Neural progenitor cell (in vitro differentiated cells): ENCODE measurements around the gene MNT. TPM values are rescaled to one million over a fixed set of nuclear protein-coding genes. Genes with fewer than 3 reads are reported as not detected.
A peak's percentile ranks its signal among the peaks of the same experiment; 100 is the strongest.

ENCODE experiments used
- DNase-seq: peaks from one replicate; pipeline ENCODE4 v3.0.0-alpha.2; 2016; ENCODE audit warnings: low spot score
- H2AFZ ChIP-seq: fragments of 200-600 bp; sonication (generic); replicated peaks from 2 replicates; pipeline ENCODE4 v1.6.1; 2016; ENCODE audit warnings: antibody characterized with exemption
- H3F3A ChIP-seq: fragments of 200-600 bp; sonication (generic); 2 replicates; pipeline ENCODE4 v1.6.1; 2016; ENCODE audit warnings: antibody characterized with exemption, low read depth
- H3K27ac ChIP-seq: fragments of 200-600 bp; sonication (generic); 2 replicates; pipeline ENCODE4 v1.5.1; 2016; ENCODE audit warnings: mild to moderate bottlenecking
- H3K27me3 ChIP-seq: fragments of 200-600 bp; sonication (generic); 2 replicates; pipeline ENCODE4 v1.6.1; 2016; ENCODE audit warnings: mild to moderate bottlenecking, moderate library complexity
- H3K36me3 ChIP-seq: fragments of 200-600 bp; sonication (generic); 2 replicates; pipeline ENCODE4 v1.5.1; 2016
- H3K4me1 ChIP-seq: fragments of 200-600 bp; sonication (generic); 2 replicates; pipeline ENCODE4 v1.6.1; 2016; ENCODE audit warnings: mixed run types
- H3K4me2 ChIP-seq: fragments of 200-600 bp; sonication (generic); 2 replicates; pipeline ENCODE4 v1.6.1; 2016
- H3K4me3 ChIP-seq: fragments of 200-600 bp; sonication (generic); 2 replicates; pipeline ENCODE4 v1.5.1; 2016
- H3K79me2 ChIP-seq: fragments of 200-600 bp; sonication (generic); 2 replicates; pipeline ENCODE4 v1.6.1; 2016; ENCODE audit warnings: low read depth
- H3K9ac ChIP-seq: fragments of 200-600 bp; sonication (generic); 2 replicates; pipeline ENCODE4 v1.6.1; 2016
- H3K9me3 ChIP-seq: fragments of 200-600 bp; sonication (generic); 2 replicates; pipeline ENCODE4 v1.5.1; 2016; ENCODE audit warnings: low read depth
- H4K20me1 ChIP-seq: fragments of 200-600 bp; sonication (generic); 2 replicates; pipeline ENCODE4 v1.6.1; 2016; ENCODE audit warnings: low read depth
- H3K27ac Mint-ChIP-seq: 3 replicates; pipeline ENCODE4 v1.8.0; 2021; ENCODE audit warnings: mixed read lengths
- H3K27me3 Mint-ChIP-seq: 2 replicates; pipeline ENCODE4 v1.8.0; 2022; ENCODE audit warnings: low read depth, mild to moderate bottlenecking, inconsistent platforms, moderate library complexity, mixed read lengths; ENCODE audit not compliant: insufficient read depth
- H3K36me3 Mint-ChIP-seq: 3 replicates; pipeline ENCODE4 v1.8.0; 2021; ENCODE audit warnings: mixed read lengths
- H3K4me1 Mint-ChIP-seq: 3 replicates; pipeline ENCODE4 v1.8.0; 2021; ENCODE audit warnings: mixed read lengths
- H3K4me3 Mint-ChIP-seq: 3 replicates; pipeline ENCODE4 v1.8.0; 2021; ENCODE audit warnings: mild to moderate bottlenecking, moderate library complexity, mixed read lengths
- H3K9me3 Mint-ChIP-seq: 3 replicates; pipeline ENCODE4 v1.8.0; 2020; ENCODE audit warnings: mixed read lengths
- CTCF ChIP-seq: fragments of 200-600 bp; sonication (generic); IDR thresholded peaks from 2 replicates; pipeline ENCODE4 v1.5.1; 2017; ENCODE audit warnings: antibody characterized with exemption, mild to moderate bottlenecking
- EZH2 ChIP-seq: fragments of 200-600 bp; sonication (generic); IDR thresholded peaks from 2 replicates; pipeline ENCODE4 v1.6.1; 2017; ENCODE audit warnings: antibody characterized with exemption, mild to moderate bottlenecking, moderate library complexity
- EZH2phosphoT487 ChIP-seq: fragments of 200-600 bp; sonication (generic); IDR thresholded peaks from 2 replicates; pipeline ENCODE4 v1.6.1; 2017; ENCODE audit warnings: antibody characterized with exemption
- total RNA-seq: library from RNA; depleted of rRNA; stranded (reverse); fragments of >200 nt; gene quantifications from 2 replicates; pipeline ENCODE4 v1.2.3, GENCODE V29; 2015; ENCODE audit warnings: low replicate concordance

MNT gene
- total RNA-seq, 1 donor from 2014 or later = 2.2 TPM

- Histone ChIP-seq H4K20me1 (peaks cover 58% of the 10 kb centered on the region), H2AFZ (no peak overlapping the region), H3K27ac (no peak overlapping the region)
These were observed 9.1 kb downstream of the MNT start for GRCh38 chr17:2391597-2392251.

GRCh38 chr17:2390199-2390836, 10.5 kb downstream of the MNT start:
- peaks cover 21% of the 10 kb centered on the region for H3K4me1 ChIP-seq
- no peak overlapping the region for H3K9ac ChIP-seq
- H3K27ac Mint-ChIP-seq = peak overlapping the region; percentile 85

More at GRCh38 chr17:2391597-2392251, 9.1 kb downstream of the MNT start:
- Histone ChIP-seq H3K9me3 (no peaks in the 10 kb centered on the region), H3K4me1 (peaks cover 32% of the 10 kb centered on the region), H3K9ac (no peak overlapping the region), H3K4me3 (peak overlapping the region; percentile 69), H3K79me2 (peaks cover 41% of the 10 kb centered on the region), H3K36me3 (no peaks in the 10 kb centered on the region), H3K27me3 (no peaks in the 10 kb centered on the region), H3K4me2 (peak overlapping the region; percentile 94), H3F3A (peaks cover 37% of the 10 kb centered on the region)
- no peaks in the 10 kb centered on the region for H3K9me3 Mint-ChIP-seq
- peaks cover 16% of the 10 kb centered on the region for H3K27me3 Mint-ChIP-seq
- H3K36me3 Mint-ChIP-seq = peaks cover 10% of the 10 kb centered on the region
- DNase-seq = no peak
- peak overlapping the region; percentile 66 for H3K27ac Mint-ChIP-seq
- H3K4me3 Mint-ChIP-seq = peak overlapping the region; percentile 88
- peaks cover 64% of the 10 kb centered on the region for H3K4me1 Mint-ChIP-seq
- TF ChIP-seq EZH2phosphoT487 = no peak
- TF ChIP-seq EZH2 = no peak
- TF ChIP-seq CTCF = no peak

DNA sequence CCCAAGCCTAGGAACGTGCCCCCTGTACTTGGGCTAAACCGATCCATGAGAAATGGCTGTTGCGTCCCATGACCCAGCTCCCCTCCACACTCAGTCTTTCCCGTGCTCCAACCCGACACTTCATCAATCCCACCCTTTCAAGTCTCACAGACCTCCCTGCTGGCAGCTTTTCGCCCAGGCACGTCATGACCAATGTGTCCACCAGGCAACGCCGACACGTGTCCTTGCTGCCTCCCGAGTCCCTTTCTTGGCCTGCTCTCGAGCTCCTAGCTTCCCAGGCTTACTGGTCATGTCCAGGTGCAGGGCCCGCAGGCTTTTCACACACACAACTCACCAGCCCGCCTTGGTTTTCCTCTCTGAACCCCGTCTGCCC, 12.2 kb downstream of the MNT start:
- peak overlapping the region; percentile 58 for H3K27ac Mint-ChIP-seq
- Histone ChIP-seq H4K20me1 (peaks cover 32% of the 10 kb centered on the region), H3K36me3 (no peaks in the 10 kb centered on the region), H3K27ac (no peak overlapping the region), H3K4me2 (no peak overlapping the region), H3F3A (peaks cover 32% of the 10 kb centered on the region), H3K79me2 (peaks cover 17% of the 10 kb centered on the region), H3K4me3 (no peak overlapping the region), H3K4me1 (peaks cover 19% of the 10 kb centered on the region), H3K27me3 (no peaks in the 10 kb centered on the region), H3K9me3 (no peaks in the 10 kb centered on the region), H2AFZ (no peak overlapping the region), H3K9ac (no peak overlapping the region)
- H3K4me1 Mint-ChIP-seq = peaks cover 68% of the 10 kb centered on the region
- peak overlapping the region; percentile 7 for H3K4me3 Mint-ChIP-seq
- H3K27me3 Mint-ChIP-seq = peaks cover 10% of the 10 kb centered on the region
- H3K36me3 Mint-ChIP-seq = peaks cover 10% of the 10 kb centered on the region
- DNase-seq = peak; percentile 42
- no peak for TF ChIP-seq EZH2phosphoT487
- TF ChIP-seq EZH2 = no peak
- TF ChIP-seq CTCF = no peak
- H3K9me3 Mint-ChIP-seq = no peaks in the 10 kb centered on the region

More at GRCh38 chr17:2390199-2390836, 10.5 kb downstream of the MNT start:
- TF ChIP-seq EZH2phosphoT487 (no peak), CTCF (no peak), EZH2 (no peak)
- no peaks in the 10 kb centered on the region for H3K9me3 Mint-ChIP-seq
- peaks cover 29% of the 10 kb centered on the region for H3K79me2 ChIP-seq
- H3K27me3 Mint-ChIP-seq = peaks cover 12% of the 10 kb centered on the region
- peaks cover 31% of the 10 kb centered on the region for H3F3A ChIP-seq
- no peaks in the 10 kb centered on the region for H3K27me3 ChIP-seq
- H3K4me3 Mint-ChIP-seq = peak overlapping the region; percentile 43
- no peak overlapping the region for H3K27ac ChIP-seq
- peaks cover 44% of the 10 kb centered on the region for H4K20me1 ChIP-seq
- no peak for DNase-seq
- peaks cover 62% of the 10 kb centered on the region for H3K4me1 Mint-ChIP-seq
- H2AFZ ChIP-seq = no peak overlapping the region
- no peaks in the 10 kb centered on the region for H3K9me3 ChIP-seq
- peaks cover 10% of the 10 kb centered on the region for H3K36me3 Mint-ChIP-seq
- no peak overlapping the region for H3K4me3 ChIP-seq
- no peak overlapping the region for H3K4me2 ChIP-seq
- no peaks in the 10 kb centered on the region for H3K36me3 ChIP-seq
